ENCODE results near the gene CFAP99.
"Not testable (repeated sequence)": the region's sequence is repeated elsewhere in the genome, so short reads cannot be mapped to it uniquely, and the experiment has no call there.

CFAP99 gene

DNA sequence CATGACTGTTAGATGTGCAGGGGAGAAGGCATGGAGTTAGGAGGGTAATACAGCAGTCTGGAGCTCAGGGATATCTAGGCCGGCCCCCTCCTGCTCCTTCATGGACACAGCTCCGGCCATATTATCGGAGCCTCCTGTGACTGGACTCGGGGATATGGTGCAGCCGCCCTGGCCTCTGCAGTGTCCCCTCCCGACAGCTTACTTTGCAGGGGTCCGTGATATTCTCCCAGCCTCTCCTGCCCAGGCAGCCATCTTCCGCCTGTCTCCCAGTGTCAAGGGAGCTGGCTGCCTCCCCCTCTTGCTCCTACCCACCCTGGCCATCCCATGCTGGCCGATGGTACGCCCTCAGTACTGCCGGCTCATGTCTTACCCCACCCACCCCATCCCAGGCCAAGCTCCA, 30.3 kb downstream of the CFAP99 start:
- no peak for DNase-seq (ENCODE audit: low spot score)

- DNase-seq (ENCODE audit: low spot score): no peak
Measured at GRCh38 chr4:2449511-2450392, 31.0 kb downstream of the CFAP99 start.

- DNase-seq (ENCODE audit: low spot score): no peak
Measured at GRCh38 chr4:2450394-2451035, 31.8 kb downstream of the CFAP99 start.

DNA sequence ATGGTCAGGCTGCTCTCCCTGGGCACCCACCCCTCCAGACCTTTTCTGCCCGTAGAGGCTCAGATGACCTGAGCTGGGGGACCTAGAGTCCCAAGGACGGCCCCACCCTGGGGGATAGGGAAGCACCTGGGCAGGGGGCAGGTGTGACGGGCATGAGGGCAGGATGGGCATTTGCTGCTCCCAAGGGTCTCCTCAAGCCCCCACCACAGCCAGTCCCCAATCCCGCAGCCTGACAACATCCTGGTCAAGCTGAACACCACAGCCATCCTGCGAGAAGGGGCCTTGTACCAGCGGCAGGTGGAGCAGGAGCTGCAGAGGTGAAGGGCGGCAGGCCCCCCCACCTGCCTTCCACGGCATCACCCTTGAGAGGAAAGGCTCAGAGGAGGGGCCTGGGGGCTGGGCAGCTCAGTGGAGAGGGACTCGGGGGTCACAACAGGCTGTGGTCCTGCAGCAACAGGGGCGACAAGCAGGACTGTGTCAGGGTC, 32.3 kb downstream of the CFAP99 start:
- no peak for DNase-seq (ENCODE audit: low spot score)

GRCh38 chr4:2451821-2452785, 33.3 kb downstream of the CFAP99 start:
- DNase-seq (ENCODE audit: low spot score): no peak

GRCh38 chr4:2457481-2458295, 38.9 kb downstream of the CFAP99 start:
- no peak for DNase-seq (ENCODE audit: low spot score)

DNA sequence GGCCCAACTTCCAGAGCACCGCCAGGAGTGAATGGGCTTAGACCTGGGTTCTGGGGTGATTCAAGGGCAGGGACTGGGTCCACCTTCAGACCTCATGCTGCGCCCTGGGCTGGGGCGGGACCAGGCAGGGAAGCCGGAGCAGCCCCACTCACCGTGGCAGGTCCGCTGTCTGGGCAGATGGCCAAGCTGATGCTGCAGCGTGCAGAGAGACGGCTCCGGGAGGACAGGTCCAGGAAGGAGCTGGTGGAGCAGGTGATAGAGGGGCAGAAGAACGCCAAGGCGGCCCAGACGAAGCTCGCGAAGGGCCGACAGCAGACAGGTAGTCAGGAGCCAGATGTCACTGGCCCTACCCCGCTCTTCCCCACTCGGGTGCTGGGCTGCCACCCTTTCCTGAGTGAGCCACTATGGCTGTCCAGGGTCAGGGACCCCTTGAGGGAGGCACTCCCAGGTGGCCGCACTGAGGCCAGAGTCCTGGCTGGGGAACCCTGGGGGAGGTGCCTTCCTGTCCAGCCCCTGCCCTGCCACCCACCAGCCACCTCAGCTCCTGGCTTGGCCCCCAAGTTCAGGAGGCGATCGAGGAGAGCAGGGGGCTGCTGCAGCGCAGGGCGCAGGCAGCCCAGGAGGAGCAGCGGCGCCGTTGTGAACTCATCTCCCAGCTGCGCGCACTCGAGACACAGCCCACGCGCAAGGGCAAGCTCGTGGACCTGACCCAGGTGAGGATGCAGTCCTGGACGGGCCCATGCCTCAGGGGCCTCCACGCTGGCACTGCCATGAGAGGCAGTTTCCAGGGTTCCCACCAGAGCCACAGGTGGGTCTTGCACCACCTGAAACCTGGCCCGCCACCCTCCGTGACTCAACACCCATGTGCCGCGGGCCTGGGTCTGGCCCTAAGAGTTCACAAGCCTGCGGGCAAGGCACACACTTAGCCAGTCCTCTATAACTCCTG, 40.1 kb downstream of the CFAP99 start:
- DNase-seq (ENCODE audit: low spot score): no peak

GRCh38 chr4:2459589-2460349, 41.0 kb downstream of the CFAP99 start:
- no peak for DNase-seq (ENCODE audit: low spot score)

DNA sequence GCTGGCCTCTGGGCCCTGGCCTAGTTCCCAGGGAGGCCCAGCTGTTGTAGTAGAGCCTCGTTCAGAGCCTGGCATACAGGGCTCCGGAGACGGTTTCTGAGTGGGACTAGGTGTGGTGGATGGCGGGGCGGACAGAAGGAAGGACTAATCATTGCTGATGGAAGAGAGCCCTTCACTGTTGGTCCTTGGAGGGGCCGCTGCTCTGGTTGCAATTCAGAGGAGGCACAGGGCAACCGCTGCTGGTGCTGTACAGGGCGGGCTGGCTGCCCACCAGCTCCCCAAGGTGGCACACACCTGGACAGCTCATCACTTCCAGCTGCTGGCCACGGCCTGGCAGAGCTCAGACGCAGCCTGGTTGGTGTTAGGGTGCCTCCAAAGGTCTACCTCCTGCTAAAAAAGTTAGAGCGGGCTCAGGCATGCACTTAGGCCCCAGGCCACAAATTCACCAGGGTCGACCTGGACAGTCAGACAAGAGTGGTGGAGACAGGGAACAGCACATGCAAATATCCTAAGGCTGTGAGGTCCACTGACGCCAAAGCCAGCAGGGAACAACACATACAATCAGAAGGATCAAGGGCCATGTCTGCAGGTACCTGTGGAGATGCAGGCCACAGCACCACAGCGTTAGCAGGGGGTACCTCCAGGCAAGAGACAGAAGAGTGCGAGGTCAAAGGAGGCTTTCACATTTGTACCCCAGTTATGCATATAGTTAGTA, 42.6 kb downstream of the CFAP99 start:
- no peak for DNase-seq (ENCODE audit: low spot score)

- DNase-seq (ENCODE audit: low spot score): peak; percentile 80
Measured at GRCh38 chr4:2462218-2462991, 43.6 kb downstream of the CFAP99 start.

DNA sequence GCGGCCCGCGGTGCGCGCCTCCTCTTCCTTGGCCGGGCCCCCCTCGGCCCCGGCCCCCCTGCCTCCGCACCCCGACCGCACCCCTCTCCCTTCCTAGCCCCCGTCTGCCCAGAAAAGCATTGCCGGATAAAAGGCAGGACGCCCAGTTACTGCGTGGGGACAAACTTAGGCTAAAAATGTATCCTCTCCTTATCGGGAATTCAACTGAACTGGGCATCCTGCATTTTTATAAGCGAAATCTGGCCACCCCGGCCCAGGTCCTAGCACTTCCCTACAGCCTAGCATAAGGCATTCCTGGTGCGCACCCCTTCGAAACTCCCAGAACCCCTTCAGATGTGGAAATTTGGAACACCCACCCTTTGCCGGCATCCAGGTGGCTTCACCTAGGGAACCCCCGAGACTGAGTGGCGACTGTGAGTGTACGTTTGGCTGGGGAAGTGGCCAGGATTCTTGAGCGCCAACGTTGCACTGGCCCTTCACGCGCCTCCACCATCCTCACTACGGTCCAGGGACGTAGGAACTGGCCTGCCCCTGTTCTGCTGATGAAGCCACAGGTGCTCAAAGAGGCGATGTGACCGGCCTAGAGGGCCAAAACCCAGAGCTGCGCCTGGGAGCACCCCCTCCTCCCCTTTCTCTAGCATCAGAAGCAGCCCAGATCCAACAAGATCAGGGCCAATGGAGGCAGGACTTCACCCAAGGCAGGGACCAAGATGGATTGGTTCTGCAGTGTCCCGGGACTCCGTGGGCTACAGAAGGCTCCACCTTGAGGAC, 44.4 kb downstream of the CFAP99 start:
- no peak for DNase-seq (ENCODE audit: low spot score)

GRCh38 chr4:2465032-2465431, 46.3 kb downstream of the CFAP99 start:
- no peak for DNase-seq (ENCODE audit: low spot score)

DNA sequence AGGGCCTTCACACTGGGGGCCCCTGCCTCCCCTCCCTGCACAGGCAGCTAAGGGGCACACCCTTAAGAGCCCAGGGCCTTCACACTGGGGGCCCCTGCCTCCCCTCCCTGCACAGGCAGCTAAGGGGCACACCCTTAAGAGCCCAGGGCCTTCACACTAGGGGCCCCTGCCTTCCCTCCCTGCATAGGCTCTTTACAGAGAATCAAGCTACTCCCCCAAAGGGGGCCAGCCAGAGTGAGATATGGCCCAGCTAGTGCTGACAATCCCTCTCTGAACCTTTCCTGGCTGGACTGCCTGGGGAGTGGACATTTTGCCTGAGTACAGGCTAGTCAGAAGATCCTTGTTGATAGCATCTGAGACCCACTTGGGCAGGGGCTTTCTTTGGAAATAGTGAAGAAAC, 46.8 kb downstream of the CFAP99 start:
- DNase-seq (ENCODE audit: low spot score): not testable (repeated sequence)

DNA sequence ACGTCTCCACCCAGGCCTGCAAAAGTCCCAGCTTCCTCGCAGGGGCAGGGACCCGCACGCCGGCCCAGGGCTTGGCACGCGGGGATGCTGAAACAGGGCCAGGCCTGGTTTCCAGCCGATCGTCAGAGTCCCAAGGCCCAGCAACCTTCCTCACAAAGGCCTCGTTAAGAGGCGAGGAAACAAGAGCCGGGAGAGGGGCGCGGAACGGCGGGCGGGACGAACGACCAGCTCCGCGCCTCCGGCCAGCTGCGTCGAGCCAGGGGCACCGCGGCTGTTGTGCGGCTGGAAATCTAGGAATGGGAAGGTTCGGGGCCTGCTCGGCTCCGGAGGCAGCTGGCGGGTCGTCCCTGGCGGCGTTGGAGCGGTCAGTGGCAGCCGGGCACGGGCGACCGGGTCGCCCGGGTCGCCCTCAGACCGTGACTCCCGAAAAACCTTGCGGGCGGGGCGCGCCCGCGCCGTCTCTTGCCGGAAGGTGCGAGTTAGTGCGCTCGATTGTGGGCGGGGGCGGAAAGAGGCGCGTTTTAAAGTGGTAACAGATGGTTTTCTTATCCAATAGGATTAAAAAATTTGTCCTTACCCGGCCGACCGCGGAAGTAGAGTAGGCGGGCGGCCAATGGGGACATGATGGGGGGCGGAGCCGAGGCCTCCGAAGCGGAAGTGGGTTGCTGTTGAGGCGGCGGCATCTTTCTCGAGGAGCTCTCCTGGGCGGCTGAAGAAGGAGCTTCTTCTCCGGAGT, 49.9 kb downstream of the CFAP99 start, which contains the start of gene RNF4:
RNF4 (plus strand) TSS at position 651 of the 736 bp plus-strand sequence. CDS start 21,388 bp downstream, outside the sequence.
- DNase-seq (ENCODE audit: low spot score): peak; percentile 99

DNA sequence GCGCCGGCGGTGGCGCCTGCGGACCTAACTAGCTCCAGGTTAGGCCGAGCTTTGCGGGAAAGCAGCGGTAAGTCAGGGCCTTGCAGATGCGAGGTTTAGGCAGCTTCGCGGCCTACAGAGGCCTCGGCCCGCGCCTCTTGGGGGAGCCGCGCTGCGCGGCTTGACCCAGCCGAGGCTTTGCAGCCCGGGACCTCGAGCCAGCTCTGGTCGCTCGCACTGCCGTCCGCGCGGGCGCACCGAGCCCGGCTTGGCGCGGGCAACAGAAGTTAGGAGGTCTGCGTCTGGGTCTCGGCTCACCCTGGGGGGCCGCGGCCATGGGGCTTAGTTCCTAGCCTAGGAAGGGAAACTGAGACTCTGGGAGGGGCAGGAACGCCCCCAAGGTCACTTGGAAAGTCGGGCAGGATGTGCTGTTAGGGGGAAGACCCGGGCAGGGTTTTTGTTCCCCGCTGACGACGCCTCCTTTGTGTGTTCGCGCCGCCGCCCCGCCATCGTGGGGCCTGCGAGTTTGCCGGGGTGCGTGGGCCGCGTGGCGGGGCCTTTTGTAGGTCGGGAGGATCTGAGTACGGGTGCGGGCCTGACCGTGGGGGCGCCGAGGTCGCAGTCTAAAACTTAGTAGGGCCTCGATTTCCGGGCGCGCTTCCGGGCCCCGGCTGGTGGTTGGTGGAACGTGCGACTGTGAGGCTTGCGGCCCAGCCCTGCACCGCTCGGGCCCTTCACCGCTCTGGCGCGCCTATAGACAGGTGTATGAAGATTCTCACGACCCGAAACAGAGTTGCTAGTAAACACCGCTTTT, 50.6 kb downstream of the CFAP99 start:
- DNase-seq (ENCODE audit: low spot score): peak; percentile 39

Measured in AG08395 (cell line).